Colonic mucosa (tissue), 4 donors: ENCODE results near the gene ZEB1. TPM values are rescaled to one million over a fixed set of nuclear protein-coding genes. Genes with fewer than 3 reads are reported as not detected.
"Not testable (repeated sequence)": the region's sequence is repeated elsewhere in the genome, so short reads cannot be mapped to it uniquely, and the experiment has no call there.

Source experiments
- DNase-seq: peaks from one replicate; pipeline ENCODE4 v3.0.0-alpha.2; 2020
- H3K27ac ChIP-seq: fragments of 200-600 bp; one replicate; pipeline ENCODE4 v1.8.0; 2021
- H3K27me3 ChIP-seq: fragments of 200-600 bp; one replicate; pipeline ENCODE4 v1.8.0; 2021
- H3K36me3 ChIP-seq: fragments of 200-600 bp; one replicate; pipeline ENCODE4 v1.8.0; 2021
- H3K4me1 ChIP-seq: fragments of 200-600 bp; one replicate; pipeline ENCODE4 v1.8.0; 2021; ENCODE audit warnings: mild to moderate bottlenecking
- H3K4me3 ChIP-seq: fragments of 200-600 bp; one replicate; pipeline ENCODE4 v1.8.0; 2021
- H3K9ac ChIP-seq, 2 donors: one replicate each; pipeline ENCODE4 v1.7.0; 2013; ENCODE audit warnings: control low read depth in 2 of 2, low read depth in 2 of 2, low read length in 2 of 2
- H3K9me3 ChIP-seq: fragments of 200-600 bp; one replicate; pipeline ENCODE4 v1.8.0; 2021
- intact Hi-C: fragments of 100-400 bp; cut with DNase I; formaldehyde crosslinking; loops from one replicate; pipeline ENCODE4 v1.14.1; 2022
- total RNA-seq, 2 donors: library from RNA; stranded (reverse); fragmentation: NEBNext Ultra II Directional in 1 of 2; extraction: Animal tissue kit (Norgen Biotek cat#: 25700) in 1 of 2; gene quantifications; one replicate each; pipeline ENCODE4 v1.2.1, GENCODE V29; 2021
- TF ChIP-seq, protein P1 (sequence below): fragments of 200-600 bp; IDR thresholded peaks from one replicate; pipeline ENCODE4 v1.8.0; 2022; ENCODE audit warnings: antibody characterized with exemption, mild to moderate bottlenecking
- donor health status: healthy.
- donor health status: DM: no; HTN: no; CAD: no.
- donor health status: DM: no; HTN: no; CAD: no.

Gene ZEB1
- total RNA-seq, 2 donors from 2014 or later = 6.1 to 32.3 TPM

DNA sequence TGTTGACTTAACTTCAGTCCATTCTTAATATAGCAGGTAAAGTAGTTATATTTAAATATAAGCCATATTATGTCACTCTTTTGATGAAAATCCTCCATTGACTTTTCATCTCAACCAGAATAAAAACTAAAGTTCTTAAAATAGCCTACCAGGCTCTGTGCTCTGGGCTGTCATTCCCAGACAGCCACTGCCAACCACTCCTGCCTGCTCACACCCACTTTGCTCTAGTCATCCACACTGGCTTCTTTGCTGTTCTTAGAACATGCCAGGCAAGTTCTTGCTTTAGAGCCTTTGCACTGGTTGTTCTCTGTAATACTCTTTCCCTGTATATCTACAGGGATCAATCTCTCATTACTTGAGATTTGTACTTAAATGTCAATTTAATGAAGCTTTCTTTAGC, 80.6 kb downstream of the ZEB1 start:
- Histone ChIP-seq H3K27ac (no peak overlapping the region), H3K36me3 (no peaks in the 10 kb centered on the region), H3K9ac (no peak overlapping the region), H3K27me3 (no peaks in the 10 kb centered on the region), H3K4me1 (no peaks in the 10 kb centered on the region), H3K4me3 (no peak overlapping the region), H3K9me3 (no peaks in the 10 kb centered on the region)
- no peak for DNase-seq
- intact Hi-C loops = no loop called here
- TF ChIP-seq, protein P1, sequence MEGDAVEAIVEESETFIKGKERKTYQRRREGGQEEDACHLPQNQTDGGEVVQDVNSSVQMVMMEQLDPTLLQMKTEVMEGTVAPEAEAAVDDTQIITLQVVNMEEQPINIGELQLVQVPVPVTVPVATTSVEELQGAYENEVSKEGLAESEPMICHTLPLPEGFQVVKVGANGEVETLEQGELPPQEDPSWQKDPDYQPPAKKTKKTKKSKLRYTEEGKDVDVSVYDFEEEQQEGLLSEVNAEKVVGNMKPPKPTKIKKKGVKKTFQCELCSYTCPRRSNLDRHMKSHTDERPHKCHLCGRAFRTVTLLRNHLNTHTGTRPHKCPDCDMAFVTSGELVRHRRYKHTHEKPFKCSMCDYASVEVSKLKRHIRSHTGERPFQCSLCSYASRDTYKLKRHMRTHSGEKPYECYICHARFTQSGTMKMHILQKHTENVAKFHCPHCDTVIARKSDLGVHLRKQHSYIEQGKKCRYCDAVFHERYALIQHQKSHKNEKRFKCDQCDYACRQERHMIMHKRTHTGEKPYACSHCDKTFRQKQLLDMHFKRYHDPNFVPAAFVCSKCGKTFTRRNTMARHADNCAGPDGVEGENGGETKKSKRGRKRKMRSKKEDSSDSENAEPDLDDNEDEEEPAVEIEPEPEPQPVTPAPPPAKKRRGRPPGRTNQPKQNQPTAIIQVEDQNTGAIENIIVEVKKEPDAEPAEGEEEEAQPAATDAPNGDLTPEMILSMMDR = no peak

DNA sequence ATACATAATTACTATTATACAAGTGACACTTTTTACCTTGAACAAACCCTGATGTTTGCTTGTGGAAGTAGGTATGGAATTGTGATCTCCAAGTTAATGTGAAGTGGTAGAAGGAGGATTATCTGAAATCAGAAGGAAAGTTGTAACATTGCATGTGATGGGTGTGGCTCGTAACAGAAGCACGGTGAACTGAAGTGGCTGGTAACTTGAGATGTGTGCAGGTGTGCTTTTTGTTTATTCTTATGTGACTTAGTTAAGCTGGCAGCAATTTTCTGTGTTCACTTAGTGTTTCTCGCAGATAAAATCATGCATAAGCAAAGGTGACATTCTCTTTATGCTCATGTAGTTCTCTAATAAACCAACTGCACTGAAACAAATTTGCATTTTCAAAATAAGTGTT, 82.3 kb downstream of the ZEB1 start:
- Histone ChIP-seq H3K4me3 (no peak overlapping the region), H3K27me3 (no peaks in the 10 kb centered on the region), H3K36me3 (no peaks in the 10 kb centered on the region), H3K9me3 (no peaks in the 10 kb centered on the region), H3K9ac (no peak overlapping the region), H3K4me1 (no peaks in the 10 kb centered on the region), H3K27ac (no peak overlapping the region)
- intact Hi-C loops = no loop called here
- TF ChIP-seq, protein P1 = no peak
- no peak for DNase-seq

DNA sequence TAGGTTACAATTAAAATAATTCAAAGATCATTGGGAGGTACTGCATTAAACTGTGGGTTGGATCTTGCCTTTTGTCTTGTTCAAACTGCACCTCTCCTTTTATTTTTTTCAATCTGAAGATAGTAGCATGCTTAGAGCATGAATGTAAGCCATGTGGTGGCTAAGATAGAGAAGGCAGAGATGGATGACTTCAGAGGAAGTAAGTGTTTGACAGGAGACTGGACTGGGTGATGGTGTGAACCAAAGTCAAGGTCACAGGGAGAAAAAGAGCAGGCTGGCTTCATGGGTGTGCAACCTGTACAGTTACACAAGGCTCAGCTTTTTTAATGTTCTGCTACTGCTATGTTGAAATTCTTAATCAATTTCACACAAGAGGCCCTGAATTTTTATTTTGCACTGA, 85.6 kb downstream of the ZEB1 start:
- no peak for DNase-seq
- TF ChIP-seq, protein P1 = no peak
- no peaks in the 10 kb centered on the region for H3K9me3 ChIP-seq
- no peak overlapping the region for H3K27ac ChIP-seq
- no peaks in the 10 kb centered on the region for H3K27me3 ChIP-seq
- no peak overlapping the region for H3K4me3 ChIP-seq
- H3K9ac ChIP-seq = no peak overlapping the region
- H3K4me1 ChIP-seq = no peaks in the 10 kb centered on the region
- H3K36me3 ChIP-seq = no peaks in the 10 kb centered on the region
- intact Hi-C loops = no loop called here

DNA sequence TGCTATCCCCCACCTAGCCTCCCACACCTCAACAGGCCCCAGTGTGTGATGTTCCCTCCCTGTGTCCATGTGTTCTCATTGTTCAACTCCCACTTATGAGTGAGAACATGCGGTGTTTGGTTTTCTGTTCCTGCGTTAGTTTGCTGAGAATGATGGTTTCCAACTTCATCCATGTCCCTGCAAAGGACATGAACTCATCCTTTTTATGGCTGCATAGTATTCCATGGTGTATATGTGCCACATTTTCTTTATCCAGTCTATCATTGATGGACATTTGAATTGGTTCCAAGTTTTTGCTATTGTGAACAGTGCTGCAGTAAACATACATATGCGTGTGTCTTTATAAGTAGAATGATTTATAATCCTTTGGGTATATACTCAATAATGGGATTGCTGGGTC, 86.8 kb downstream of the ZEB1 start:
- H3K9ac ChIP-seq, intact Hi-C loops: not testable (repeated sequence)

DNA sequence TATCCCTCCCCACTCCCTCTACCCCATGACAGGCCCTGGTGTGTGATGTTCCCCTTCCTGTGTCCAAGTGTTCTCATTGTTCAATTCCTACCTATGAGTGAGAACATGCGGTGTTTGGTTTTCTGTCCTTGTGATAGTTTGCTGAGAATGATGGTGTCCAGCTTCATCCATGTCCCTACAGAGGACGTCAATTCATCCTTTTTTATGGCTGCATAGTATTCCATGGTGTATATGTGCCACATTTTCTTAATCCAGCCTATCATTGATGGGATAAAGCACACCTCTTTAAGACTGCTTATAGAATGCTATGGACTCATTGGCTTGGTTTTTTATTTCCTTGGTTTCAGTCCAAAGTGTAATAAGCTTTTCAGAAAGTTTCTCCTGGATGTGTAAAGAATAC, 93.4 kb downstream of the ZEB1 start:
- H3K27ac ChIP-seq, H3K9ac ChIP-seq, H3K4me3 ChIP-seq, H3K4me1 ChIP-seq, intact Hi-C loops, H3K9me3 ChIP-seq, H3K36me3 ChIP-seq, DNase-seq, H3K27me3 ChIP-seq: not testable (repeated sequence)

More for the DNA sequence above, 86.8 kb downstream of the ZEB1 start:
- H3K4me3 ChIP-seq, H3K27ac ChIP-seq, H3K9me3 ChIP-seq, DNase-seq, H3K36me3 ChIP-seq, H3K27me3 ChIP-seq, H3K4me1 ChIP-seq: not testable (repeated sequence)

DNA sequence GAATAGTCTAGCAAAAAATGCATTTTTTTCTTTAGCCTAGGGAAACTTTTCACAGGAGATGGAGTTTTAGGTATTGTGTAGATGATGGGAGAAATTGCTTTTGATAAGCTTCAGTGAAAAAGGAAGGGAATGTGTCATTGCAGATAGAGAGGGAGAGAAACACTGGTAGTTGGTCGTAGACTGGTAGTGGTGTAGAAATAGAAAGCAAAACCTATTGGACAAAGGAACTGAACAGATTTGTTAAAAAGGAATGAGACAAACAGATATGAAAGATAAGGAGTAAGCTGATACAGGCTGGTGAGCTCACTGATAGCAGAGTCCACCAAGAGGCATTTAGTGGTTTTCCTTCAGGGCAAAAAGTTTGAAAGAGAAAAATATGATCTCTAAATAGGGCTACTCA, 94.3 kb downstream of the ZEB1 start:
- H3K4me1 ChIP-seq = no peaks in the 10 kb centered on the region
- no peaks in the 10 kb centered on the region for H3K36me3 ChIP-seq
- intact Hi-C loops = no loop called here
- H3K4me3 ChIP-seq = no peak overlapping the region
- TF ChIP-seq, protein P1 = no peak
- no peak for DNase-seq
- no peak overlapping the region for H3K9ac ChIP-seq
- H3K9me3 ChIP-seq = no peaks in the 10 kb centered on the region
- no peaks in the 10 kb centered on the region for H3K27me3 ChIP-seq
- H3K27ac ChIP-seq = no peak overlapping the region

DNA sequence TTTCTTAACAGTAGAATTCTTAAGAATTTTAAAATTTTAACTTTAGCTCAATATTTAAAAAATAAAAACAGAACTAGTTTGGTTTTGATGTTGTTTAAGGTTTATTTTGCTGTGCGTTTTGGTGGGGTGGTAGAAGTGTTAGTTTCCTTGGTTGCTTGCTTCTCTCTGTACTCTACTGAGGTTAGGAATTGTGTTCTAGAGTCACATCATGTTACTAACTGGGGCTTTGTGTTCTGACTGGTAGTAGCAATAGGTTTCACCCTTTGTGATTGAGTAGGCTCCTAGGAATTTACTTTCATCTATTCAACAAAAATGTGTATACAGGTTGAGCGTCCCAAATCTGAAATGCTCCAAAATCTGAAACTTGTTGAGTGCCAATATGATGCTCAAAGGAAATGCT, 99.5 kb downstream of the ZEB1 start:
- H3K9ac ChIP-seq = no peak overlapping the region
- H3K4me1 ChIP-seq = no peaks in the 10 kb centered on the region
- H3K27ac ChIP-seq = no peak overlapping the region
- H3K27me3 ChIP-seq = no peaks in the 10 kb centered on the region
- intact Hi-C loops = no loop called here
- TF ChIP-seq, protein P1 = no peak
- no peak for DNase-seq
- H3K36me3 ChIP-seq = no peaks in the 10 kb centered on the region
- no peak overlapping the region for H3K4me3 ChIP-seq
- H3K9me3 ChIP-seq = no peaks in the 10 kb centered on the region
